HG03045 (cell line): ENCODE data around the gene ZNF286A.
A peak's percentile ranks its signal among the peaks of the same experiment; 100 is the strongest.
"Not testable (repeated sequence)": the region's sequence is repeated elsewhere in the genome, so short reads cannot be mapped to it uniquely, and the experiment has no call there.

Source experiments
- ATAC-seq: cut with Tn5 transposase; IDR thresholded peaks from one replicate; pipeline ENCODE4 v1.9.1; 2021; ENCODE audit warnings: mild to moderate bottlenecking, moderate library complexity; ENCODE audit not compliant: unreplicated experiment

ZNF286A gene

DNA sequence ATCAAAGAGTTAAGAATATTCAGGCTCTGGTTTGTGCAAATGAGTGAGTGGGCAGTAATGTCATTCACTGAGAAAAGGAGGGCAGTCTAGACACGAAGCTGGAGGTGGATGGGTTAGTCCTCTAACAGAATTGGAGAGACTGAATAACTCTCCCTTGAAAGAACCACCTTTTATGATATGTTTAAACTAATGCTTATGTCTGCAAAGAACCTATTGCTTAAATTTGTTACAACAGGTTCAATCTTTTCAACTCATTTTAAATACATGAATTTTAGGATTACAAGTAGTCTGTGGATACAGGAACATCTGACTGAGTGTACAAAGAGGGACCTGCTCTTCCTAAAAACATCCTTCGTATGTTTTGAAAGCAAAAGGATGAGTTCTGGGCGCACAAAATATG is 585 bp upstream of the ZNF286A start:
- not testable (repeated sequence) for ATAC-seq

DNA sequence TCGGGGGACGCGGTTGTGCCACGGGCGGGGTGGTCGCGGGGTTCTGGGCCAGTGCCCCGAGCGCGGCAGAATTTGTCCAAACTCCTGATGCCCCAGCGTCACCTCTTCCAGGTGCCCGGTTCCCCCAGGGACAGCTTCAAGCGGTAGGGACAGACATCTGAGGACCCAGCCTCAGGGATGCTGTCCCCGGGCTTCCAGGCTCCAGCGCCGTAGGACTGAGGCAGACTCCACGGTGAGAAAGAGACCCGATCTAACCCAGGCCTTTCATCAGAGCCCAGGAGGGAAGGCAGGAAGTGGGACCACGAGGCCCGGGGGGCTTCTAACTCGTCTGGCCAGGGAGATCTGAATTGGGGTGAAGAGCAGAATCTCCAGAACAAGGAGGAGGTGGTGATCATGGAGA is 385 bp downstream of the ZNF286A start:
- peak; percentile 2 for ATAC-seq

DNA sequence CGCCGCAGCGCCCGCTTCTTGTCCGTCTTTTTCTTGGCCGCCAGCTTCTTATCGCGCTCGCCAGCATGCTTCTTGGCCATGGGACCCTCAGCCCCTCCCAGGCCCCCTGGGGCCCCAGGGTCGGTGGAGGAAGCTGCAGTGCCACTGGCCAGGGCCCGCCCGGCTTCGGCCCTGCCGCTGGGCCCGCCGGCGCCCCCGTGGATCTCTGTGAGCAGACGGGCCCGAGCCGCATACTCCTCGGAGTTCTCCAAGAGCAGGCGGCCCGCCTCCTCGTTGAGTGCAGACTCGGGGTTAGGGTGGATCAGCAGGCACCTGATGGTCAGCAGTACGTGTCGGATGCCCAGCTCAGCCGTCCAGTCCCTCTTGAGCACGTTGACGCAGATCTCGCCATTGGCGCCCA is 4.7 kb downstream of the ZNF286A start:
- ATAC-seq, result not testable (repeated sequence)

DNA sequence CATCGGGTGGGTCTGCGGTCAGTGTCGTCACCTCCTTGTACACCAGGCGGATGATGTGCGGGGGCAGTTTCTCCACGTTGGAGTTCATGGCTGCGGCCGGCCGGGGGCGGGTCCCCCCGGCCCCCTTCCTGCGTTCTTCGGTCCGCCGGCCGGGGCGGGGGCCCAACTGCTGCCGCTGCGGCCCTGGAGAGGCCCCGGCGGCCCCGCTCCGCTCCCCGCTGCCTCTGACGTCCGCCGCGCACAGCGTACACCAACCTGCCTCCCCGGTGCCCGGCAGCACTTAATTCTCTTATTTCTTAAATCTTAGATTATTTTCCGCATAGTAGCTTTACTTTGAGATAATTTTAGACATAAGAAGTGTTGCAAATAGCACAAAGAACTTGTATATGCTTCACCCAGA is 5.3 kb downstream of the ZNF286A start:
- ATAC-seq, result not testable (repeated sequence)

- ATAC-seq, result not testable (repeated sequence)
These were observed 9.3 kb downstream of the ZNF286A start for GRCh38 chr17:15708879-15709278.

GRCh38 chr17:15716601-15717563 is 17.3 kb downstream of the ZNF286A start:
- ATAC-seq, result not testable (repeated sequence)

DNA sequence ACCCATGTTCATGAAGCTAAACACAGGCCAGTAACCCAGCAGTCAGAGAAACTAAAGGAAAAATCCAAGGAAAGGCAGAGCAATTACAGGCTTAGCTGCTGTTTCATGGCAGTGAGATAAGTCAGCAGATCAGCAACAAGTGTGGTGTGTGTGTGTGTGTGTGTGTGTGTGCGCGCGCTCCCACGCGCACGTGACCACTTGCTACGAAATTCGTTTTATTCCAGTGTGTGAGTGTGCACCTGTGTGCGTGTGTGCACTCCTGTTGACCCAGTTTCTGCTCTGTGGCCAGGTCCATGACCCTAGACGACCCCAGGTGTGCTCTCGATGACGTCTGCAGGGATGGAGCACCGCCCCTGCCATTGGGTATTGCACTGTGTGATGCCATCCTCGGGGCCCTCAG is 31.0 kb downstream of the ZNF286A start:
- ATAC-seq, result not testable (repeated sequence)

GRCh38 chr17:15731900-15732299 is 32.3 kb downstream of the ZNF286A start, which contains the start of gene TBC1D26:
TSS of gene TBC1D26 (plus strand) at chr17:15732283. CDS start at chr17:15735349, 3,066 bp downstream.
- not testable (repeated sequence) for ATAC-seq

- not testable (repeated sequence) for ATAC-seq
These were observed 33.7 kb downstream of the ZNF286A start for GRCh38 chr17:15733174-15733789.

- not testable (repeated sequence) for ATAC-seq
These were observed 37.0 kb downstream of the ZNF286A start for GRCh38 chr17:15736578-15736977.

DNA sequence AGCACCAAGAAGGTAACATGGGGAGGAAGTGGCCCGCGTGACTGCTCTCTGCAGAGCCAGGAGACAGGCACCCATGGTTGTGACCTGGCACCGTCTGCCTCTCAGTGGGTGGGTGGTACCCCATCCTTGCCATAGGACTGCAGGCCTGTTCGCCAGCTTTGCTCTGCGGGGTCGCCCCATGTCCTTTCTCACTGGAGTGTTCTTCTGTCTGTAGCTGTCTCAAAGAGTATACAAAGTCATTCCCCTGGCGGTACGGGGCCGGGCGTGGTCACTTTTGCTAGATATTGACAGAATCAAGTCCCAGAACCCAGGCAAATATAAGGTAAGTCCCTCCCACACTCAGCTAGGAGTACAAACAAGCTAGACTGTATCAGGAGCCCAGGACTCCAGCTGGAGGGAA is 38.5 kb downstream of the ZNF286A start:
- no peak for ATAC-seq

GRCh38 chr17:15739259-15739658 is 39.7 kb downstream of the ZNF286A start:
- not testable (repeated sequence) for ATAC-seq

DNA sequence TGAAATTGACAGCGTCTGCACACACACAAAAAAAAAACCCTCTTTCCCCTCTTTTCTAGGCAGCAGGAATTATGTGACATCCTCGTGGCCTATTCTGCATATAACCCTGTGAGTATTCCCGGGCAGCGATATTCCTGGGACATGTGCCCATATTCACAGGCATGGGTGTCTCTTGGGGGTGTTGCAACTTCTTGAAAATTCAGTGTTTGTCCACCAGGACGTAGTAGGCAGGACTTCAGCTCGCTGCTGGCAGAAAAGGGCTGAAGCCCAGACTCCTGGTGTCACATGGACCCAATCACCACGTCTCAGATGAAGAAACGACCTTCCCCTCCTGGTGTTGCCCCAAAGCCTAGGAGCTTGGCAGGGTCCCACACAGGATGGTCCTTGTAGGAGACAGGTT is 40.5 kb downstream of the ZNF286A start:
- not testable (repeated sequence) for ATAC-seq

DNA sequence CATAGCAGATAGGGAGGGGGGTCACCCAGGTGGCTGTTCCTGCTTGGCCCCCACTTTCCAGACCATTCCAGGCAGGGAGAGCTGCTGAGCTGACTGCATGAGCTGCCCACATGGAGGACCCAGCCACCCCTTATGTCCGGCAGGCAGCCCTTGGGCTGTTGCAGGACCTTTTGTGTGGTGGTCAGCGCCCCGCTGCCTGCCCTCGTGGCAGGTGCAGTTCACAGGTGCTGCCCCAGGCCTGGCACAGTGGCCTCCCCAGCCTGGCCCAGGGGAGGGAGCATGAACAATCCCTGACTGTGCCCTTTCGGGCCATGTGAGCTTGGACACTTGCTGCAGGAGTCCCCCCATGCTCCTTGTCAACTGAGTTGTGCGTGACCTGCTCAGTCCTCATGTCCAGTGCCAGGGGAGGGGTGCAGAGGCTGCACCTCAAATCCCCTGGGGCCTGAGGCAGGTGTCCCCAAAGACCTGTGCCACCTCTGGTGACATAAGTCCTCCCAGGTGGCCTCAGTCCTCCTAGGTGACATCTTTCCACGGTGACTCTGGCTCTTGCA is 41.1 kb downstream of the ZNF286A start:
- ATAC-seq, result no peak

GRCh38 chr17:15741624-15742023 is 42.1 kb downstream of the ZNF286A start:
- ATAC-seq, result no peak

DNA sequence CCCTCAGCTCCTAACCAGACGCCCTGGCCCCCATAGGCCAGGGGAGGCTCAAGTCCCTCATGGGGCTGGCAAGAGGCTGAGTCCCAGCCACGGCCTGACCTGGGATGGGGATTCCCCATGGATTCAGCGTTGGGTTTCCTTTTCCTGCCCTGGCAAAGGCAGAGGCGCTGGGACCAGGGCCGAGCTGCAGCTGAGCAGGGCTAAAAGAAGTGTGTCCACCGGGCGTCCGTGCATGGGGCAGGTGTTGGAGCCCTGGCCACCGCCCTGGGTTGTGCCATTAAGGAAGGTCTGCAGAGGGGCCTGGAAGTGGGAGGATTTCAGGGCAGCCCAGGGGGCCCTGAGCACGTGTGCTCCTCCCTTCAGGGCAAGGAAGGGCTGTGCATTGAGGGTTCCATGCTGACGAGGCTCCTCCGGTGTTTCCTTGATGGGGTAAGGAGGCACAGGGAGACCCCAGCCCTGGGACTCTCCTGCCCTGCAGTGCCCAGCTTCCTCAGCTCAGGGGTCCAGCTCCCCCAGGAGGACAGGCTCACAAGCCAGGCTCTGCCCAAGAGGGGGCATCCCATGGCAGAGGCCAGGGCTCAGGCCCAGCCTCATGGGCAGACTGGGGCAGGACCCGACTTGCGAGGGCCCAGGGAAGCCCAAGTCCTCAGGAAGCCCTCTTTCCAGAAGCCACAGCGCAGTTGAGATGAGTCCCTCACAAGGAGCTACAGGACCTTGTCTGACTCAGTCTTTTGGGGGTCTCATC is 42.7 kb downstream of the ZNF286A start:
- no peak for ATAC-seq

DNA sequence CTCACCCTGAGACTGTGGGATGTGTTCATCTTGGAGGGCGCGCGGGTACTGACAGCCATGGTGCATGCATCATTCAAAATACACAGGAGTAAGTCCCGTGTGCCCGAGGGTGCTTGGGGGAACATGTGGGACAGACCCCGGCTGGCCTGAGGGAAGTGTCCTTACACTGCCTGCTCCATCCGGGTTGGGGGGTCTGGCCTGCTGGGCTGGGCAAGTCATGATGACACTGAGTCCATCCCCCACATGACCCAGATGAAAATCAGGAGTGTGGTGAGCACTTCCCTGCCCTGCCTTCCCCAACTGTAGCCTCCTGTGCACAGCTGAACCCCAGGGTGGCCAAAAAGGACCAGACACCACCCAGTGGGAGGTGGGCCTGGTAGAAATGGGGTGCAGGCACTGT is 43.4 kb downstream of the ZNF286A start:
- ATAC-seq, result no peak

GRCh38 chr17:15744074-15744676 is 44.6 kb downstream of the ZNF286A start:
- ATAC-seq, result no peak

- ATAC-seq, result no peak
These were observed 45.3 kb downstream of the ZNF286A start for GRCh38 chr17:15744885-15745284.

DNA sequence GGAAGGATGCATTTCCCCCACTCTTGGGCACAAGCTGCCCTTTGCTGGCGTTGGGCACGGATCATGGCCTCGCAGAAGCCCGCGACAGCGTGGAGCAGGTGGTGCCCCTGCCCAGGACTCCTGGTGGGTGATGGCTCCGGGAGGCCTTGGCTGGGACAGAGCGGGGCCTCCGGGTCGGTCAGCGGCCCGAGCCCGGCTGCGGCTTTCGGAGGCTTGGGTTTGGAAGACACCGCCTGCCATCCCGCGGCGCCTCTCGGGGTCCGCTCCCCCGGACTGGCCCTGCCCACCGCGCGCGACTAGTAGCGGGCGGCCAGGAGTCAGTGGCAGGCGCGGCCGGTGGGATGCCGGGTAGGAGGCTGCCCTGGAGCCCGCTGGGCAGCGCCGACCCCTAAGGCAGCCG is 49.9 kb downstream of the ZNF286A start:
- ATAC-seq, result not testable (repeated sequence)
